KOPT-K1 (cell line): Measurements from ENCODE around the gene CH25H.

Experiments
- H3K27ac ChIP-seq: fragments of 200-600 bp; sonication (generic); 2 replicates; pipeline ENCODE4 v1.5.1; 2016; ENCODE audit warnings: antibody characterized with exemption, mild to moderate bottlenecking, low read depth, low read length; ENCODE audit not compliant: poor library complexity, severe bottlenecking
- H3K36me3 ChIP-seq: fragments of 200-600 bp; sonication (generic); 2 replicates; pipeline ENCODE4 v1.5.1; 2017; ENCODE audit warnings: antibody characterized with exemption, mild to moderate bottlenecking, low read length, moderate library complexity; ENCODE audit not compliant: insufficient read depth
- H3K9me3 ChIP-seq: fragments of 200-600 bp; sonication (generic); 2 replicates; pipeline ENCODE4 v1.5.1; 2017; ENCODE audit warnings: antibody characterized with exemption, low read length, mild to moderate bottlenecking; ENCODE audit not compliant: insufficient read depth, poor library complexity, severe bottlenecking

The CH25H gene

DNA sequence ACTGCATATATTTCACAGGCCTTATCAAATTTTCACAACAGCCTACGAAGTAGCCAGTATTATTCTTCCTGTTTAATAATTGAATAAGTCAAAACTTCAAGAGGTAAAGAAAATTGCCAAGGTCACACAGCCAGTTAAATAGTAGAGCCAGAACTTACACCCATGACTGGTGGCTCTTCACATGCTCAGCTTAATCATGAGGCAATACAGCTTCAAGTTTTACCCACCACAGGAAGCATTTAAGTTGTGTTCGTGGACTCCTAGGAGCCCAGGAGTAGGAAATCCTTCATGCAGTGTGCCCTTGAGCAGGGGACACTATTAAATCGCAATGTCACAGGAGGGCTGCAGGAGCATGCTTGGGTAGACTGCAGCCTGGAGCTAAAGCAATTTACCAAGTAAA lies 33.4 kb upstream of the CH25H start:
- Histone ChIP-seq H3K9me3 (no peaks in the 10 kb centered on the region), H3K27ac (no peak overlapping the region), H3K36me3 (peaks cover 4% of the 10 kb centered on the region; the same call in 1 of the 2 replicates)

DNA sequence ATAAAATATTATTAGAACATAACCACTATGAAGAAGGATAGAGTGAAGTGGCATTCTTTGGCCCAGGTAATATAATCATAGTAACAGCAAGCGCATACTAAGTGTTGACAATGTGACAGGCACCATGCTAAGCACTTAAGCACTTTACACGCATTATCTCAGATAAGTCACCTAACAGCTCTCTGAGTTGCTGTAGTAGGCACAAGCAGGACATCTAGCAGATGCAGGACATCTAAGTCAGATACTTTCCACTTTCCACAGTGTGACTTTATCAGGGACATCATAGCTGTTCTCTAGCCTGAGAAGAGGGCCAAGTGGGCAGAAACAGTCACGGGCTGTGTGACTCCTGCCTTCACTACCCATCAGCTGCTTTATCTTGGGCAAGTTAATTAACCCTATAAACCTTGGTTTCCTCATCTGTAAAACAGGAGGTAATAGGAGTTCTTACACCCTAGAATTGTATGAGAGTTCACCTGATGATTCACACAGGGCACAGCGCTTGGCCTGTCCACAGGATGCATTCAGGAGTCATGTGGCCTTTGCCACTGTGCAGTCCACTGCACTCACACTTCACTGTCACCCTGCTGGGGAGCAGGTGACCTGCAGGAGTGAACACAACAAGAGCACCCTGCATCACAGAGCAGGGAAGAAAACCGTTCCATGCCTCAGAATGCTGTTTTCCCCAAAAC lies 32.0 kb upstream of the CH25H start:
- Histone ChIP-seq H3K36me3 (peaks cover 4% of the 10 kb centered on the region; the same call in 1 of the 2 replicates), H3K9me3 (no peaks in the 10 kb centered on the region), H3K27ac (no peak overlapping the region)

DNA sequence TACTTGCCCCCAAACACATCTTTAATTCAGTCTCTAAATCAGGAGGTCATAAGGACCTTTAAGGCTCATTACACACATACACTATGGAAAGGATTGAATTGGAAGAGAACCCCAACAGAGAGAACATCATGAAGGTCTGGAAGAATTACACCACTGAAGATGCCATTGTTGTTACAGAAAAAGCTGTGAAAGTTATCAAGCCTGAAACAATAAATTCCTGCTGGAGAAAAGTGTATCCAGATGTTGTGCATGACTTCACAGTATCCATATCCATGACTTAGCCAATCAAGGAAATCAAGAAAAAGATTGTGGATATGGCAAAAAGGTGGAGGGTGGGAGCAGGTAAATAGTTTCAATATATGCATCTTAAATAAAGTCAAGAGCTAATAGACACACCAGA lies 30.7 kb upstream of the CH25H start:
- Histone ChIP-seq H3K27ac (no peak overlapping the region), H3K36me3 (peaks cover 4% of the 10 kb centered on the region; the same call in 1 of the 2 replicates), H3K9me3 (no peaks in the 10 kb centered on the region)

DNA sequence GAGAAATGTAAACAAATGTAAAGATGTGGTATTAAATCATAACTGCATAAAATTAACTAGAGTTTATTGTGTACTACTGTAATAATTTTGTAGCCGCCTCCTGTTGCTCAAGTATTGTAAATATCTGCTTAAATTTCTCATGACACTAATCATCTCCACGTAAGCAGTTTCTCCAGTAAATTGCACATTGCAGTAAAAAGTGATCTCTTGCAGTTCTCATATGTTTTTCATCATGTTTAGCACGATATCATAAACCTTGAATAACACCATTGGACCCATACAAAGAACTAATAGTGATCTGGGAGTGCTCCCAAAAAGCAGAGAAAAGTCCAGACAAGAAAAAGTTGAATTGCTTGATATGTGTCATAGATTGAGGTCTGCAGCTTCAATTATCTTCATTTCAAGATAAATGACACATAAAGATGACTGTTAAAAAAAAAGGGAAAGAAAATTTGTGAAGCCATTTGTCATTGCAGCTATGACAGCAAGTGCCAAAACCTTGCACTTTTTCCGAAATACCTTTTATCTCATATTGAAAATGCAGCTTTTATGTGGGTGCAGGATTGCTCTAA lies 29.2 kb upstream of the CH25H start:
- no peak overlapping the region for H3K27ac ChIP-seq
- no peaks in the 10 kb centered on the region for H3K9me3 ChIP-seq
- peaks cover 4% of the 10 kb centered on the region; the same call in 1 of the 2 replicates for H3K36me3 ChIP-seq

DNA sequence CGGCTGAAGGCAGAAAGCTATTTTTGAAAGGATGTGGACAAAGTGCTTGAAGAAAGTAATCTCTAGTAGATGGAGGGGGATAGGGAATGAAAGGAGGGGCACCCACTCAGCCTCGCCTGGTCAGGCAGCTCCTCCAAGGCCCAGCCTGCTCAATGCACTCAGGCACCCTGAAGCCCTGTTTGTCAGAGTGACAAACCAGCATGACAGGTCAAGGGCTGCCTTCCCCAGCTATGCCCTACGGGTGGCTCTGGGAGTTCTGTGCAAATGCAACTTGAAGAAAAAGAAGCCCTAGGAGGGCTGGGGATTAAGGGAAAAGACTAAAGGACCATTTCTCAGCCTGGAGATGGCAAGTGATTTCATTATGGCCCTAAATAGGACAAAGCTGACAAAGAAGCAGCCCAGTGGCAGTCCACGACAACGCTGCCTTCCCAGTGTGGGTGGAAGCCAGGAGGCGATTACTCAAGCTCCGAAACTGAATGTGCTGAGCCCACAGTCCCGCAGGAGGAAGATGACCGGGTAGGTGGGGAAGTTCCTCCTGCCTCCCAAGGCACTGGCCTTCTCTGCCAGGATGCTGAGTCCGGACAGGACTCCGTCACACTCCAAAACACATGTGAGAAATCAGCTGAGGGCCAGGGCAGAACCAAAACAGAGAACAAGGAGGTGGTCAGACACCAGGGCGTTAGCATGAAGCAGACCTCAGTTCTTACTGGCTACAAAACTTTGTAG lies 28.1 kb upstream of the CH25H start:
- peaks cover 6% of the 10 kb centered on the region; the same call in 1 of the 2 replicates for H3K36me3 ChIP-seq

DNA sequence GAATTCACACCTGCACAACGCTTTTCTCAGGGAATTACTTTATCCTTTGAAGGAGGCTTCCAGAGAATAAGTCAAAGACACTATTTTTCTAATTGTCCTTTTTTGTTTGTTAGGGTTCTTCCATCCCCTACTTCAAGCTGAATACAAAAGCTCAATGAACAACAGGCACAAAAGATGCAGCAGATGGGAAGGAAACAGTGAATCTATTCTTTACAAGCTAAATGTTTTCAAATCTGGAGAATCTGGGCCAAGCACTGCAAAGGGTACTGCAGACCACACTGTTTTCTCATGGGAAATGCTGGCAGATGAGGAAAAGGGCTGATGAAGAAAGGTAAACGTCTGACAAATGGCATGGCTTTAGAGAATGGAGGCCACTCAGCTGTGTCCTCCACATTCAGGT lies 25.9 kb upstream of the CH25H start:
- peaks cover 7% of the 10 kb centered on the region for H3K36me3 ChIP-seq
- peaks cover 7% of the 10 kb centered on the region for H3K9me3 ChIP-seq
- no peak overlapping the region for H3K27ac ChIP-seq

More for the DNA sequence above, 28.1 kb upstream of the CH25H start:
- H3K9me3 ChIP-seq, result no peaks in the 10 kb centered on the region
- no peak overlapping the region for H3K27ac ChIP-seq

DNA sequence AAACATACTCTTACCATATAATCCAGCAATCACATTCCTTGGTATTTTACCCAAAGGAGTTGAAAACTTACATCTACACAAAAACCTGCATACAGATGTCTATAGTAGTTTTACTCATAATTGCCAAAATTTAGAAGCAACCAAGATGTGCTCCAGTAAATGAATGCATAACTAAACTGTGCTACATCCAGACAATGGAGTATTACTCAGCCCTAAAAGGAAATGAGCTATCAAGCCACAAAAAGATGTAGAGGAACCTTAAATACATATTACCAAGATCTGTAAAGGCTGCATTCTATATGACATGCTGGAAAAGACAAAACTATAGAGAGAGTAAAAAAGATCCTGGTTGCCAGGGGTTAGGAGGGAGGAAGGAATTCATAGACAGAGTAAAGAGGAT lies 21.8 kb upstream of the CH25H start:
- peaks cover 15% of the 10 kb centered on the region for H3K36me3 ChIP-seq

DNA sequence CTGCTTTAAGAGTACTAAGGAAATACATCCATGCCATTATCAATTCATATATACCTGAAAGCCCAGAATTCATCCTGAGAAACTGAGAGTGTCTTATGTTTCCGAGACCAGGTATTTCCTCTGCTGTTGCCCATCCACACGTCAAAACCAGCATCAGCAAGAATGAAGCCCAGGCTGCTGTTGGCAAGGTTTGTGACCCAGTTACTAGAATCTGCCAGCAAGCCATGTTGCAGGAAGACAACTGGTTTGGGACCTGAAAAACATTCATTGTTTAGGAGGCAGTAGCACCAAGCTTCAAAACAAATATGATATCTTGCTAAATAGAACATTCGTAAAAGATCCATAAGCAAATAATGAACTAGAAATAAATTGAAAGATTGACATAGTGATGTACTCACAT lies 21.0 kb upstream of the CH25H start:
- Histone ChIP-seq H3K27ac (no peak overlapping the region), H3K9me3 (peaks cover 7% of the 10 kb centered on the region), H3K36me3 (peaks cover 15% of the 10 kb centered on the region)

More for the DNA sequence above, 21.8 kb upstream of the CH25H start:
- Histone ChIP-seq H3K27ac (no peak overlapping the region), H3K9me3 (peaks cover 7% of the 10 kb centered on the region)

DNA sequence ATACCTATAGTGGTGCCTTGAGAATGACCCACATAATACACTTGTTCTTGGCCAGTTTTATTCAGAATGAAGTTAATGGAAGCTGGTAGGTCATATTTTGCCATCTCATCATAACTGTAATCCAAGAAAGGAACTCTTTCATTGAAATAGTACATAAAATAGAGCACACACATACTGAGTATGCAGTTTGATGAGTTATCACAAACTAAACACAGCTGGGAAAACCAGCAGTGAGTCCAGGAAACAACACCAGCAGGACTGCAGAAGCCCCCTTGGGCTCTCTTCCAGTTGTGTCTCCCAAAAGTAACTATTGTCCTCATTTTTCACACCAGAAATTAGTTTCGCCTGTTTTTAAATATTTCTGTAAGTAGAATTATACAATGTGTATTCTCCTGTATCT lies 19.8 kb upstream of the CH25H start:
- Histone ChIP-seq H3K36me3 (peaks cover 15% of the 10 kb centered on the region), H3K9me3 (peaks cover 7% of the 10 kb centered on the region), H3K27ac (no peak overlapping the region)

DNA sequence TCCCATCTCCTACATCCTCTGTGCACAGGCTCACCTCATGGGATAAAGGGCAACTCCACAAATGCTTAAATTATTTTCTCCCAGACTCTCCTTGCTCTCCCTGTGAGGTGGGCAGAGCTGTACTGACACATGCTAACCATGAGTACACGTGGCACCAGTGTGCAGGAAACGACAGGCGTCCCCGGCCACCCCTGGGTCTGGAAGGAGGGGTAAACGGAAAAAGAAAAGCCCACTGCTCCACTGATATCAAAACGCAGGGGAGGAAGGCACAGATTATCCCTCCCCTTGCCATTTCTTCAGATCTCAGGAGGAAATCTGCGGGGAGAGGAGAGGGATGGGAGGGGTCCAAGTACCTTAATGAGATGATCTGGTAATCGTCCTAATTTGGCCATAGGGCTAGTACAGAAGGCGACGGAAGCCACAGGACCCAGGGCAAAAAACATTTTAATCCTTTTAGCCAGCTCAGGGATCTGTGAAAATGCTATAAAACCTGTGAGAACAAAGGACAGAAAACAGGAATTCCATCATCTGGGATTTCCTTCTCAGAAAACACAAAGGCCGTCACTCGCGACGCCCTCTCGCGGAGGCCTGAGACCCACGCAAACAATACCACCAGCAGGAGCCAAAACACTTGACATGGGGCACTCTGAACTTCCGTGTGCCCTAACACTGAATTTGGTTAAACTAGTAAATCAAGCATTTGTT lies 17.8 kb upstream of the CH25H start:
- H3K9me3 ChIP-seq, result peaks cover 7% of the 10 kb centered on the region
- H3K27ac ChIP-seq, result no peak overlapping the region
- H3K36me3 ChIP-seq, result peaks cover 14% of the 10 kb centered on the region

DNA sequence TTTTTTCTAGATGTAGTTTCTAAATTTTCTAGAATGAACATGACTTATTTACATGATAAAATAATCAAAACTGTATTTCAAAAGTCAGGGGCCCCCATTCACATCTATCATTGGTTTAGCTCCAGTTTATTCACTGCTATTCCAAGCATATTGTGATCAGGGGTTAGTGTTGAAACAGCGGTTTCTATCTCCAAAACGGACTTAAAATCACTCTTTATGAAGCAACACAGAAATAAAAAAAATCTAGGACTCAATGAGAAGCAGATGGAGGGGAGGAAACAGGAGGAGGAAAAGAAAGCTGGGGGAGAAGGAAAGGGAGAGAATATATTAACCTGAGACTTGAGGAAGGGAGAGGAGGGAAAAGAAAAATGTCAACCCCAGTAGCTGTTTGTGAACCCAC lies 14.8 kb upstream of the CH25H start:
- Histone ChIP-seq H3K36me3 (peaks cover 4% of the 10 kb centered on the region; the same call in 1 of the 2 replicates), H3K9me3 (no peaks in the 10 kb centered on the region), H3K27ac (no peak overlapping the region)

DNA sequence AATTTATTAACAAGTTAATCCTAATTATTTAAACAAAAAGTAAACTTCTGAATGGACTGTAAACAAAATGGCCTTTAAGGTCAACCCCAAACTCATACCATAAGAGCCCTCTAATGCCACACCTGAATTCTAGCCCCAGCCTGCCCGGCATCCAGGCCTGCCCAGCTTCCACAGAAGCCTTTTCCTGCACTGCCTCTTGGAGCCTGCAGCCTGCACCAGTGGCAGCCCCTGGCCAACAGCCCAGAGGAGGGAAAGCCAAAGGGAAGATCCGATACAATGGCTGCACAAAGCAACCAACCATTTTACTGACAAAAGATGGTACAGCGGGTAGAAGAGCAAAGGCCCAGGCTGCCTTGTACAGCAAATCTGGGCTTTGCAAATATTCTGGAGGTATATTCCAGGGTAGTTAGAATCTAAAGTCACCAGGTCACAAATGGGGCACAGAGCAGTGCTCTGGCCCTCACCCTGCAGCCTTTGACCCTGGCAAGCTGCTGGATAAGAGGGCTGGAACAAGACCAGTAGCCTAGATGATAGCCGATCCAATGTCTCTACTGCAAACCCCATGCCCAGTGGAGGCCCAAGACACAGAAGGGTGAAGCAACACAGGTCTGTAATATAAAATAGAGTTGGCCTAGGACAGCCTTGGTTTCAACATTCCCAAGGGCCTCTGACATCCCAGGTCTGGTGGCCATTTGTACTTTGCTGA lies 12.5 kb upstream of the CH25H start:
- H3K27ac ChIP-seq, result no peak overlapping the region
- no peaks in the 10 kb centered on the region for H3K9me3 ChIP-seq
- H3K36me3 ChIP-seq, result peaks cover 8% of the 10 kb centered on the region; the same call in 1 of the 2 replicates

DNA sequence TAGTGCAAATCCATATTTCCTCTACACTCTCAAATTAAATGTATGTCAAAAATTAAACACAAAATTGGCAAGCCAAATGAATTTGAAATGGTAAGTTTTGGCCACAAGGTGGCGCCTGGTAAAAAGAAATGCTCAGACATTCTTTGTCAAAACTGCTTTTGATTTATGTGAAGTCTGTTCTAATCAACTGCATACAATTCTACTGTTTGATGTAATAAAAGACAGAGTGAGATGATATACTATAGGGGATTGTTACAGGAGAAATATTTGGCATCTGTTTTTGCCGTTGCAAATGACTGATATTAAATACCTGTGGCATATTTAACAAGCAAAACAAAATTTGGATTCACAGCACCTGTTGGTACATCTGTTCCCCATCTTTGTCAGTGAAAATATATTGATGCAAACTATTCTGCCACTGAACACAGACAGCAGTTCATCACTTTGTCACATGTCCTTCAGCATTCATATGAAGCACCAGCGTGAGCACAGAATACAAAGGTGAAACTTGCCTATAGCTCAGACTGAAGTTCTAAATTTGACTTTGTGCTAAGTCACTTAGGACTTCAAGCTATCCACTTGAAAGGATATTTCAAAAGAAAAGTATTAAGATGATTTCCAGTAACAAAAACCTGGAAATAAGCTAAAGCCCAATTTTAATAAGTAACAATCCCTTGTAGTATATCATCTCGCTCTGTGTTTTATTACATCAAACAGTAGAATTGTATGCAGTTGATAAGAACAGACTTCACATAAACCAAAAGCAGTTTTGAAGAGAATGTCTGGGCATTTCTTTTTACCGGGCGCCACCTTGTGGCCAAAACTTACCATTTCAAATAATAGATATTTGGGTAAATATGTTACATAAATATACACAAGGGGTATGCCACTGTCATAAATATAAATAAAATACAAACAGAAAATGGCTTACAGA lies 10.2 kb upstream of the CH25H start:
- Histone ChIP-seq H3K36me3 (peaks cover 8% of the 10 kb centered on the region; the same call in 1 of the 2 replicates), H3K9me3 (no peaks in the 10 kb centered on the region), H3K27ac (no peak overlapping the region)

DNA sequence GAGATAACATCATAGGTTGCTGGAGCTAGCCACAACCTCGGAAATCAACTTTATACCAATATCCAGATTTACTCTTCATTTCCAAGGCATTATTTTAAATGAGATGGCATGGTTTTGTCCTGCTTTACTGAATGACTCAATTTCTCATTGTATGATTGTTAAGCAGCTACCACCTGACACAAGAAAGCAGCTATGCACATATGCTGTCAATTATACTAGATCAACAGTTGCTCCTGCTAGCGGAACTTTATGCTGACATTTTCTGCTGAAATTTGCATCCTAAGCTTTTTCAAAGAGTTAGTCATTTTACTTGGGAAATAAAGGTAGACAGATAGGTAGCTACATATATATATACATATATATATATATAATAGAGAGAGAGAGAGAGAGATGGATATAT lies 8.9 kb upstream of the CH25H start:
- H3K36me3 ChIP-seq, result peaks cover 8% of the 10 kb centered on the region; the same call in 1 of the 2 replicates
- no peak overlapping the region for H3K27ac ChIP-seq
- no peaks in the 10 kb centered on the region for H3K9me3 ChIP-seq
